GM13977 (cell line): ENCODE data around the gene LRATD1.

Source experiments
- DNase-seq: peaks from one replicate; pipeline ENCODE4 v3.0.0; 2012; ENCODE audit warnings: low spot score
- CTCF ChIP-seq: IDR thresholded peaks from 2 replicates; pipeline ENCODE4 v1.5.1; 2012; ENCODE audit warnings: mild to moderate bottlenecking, control low read depth; ENCODE audit not compliant: insufficient read depth; ENCODE audit errors: extremely low read depth, missing control alignments
- in situ Hi-C: fragments of 300-500 bp; cut with MboI; formaldehyde crosslinking; loops from one replicate; pipeline ENCODE4 v1.12.0; 2022; ENCODE audit warnings: low sequenced_read_pairs, low pct_unique_long_range_greater_than_20kb, mixed read lengths, inconsistent platforms; ENCODE audit not compliant: unreplicated experiment

The LRATD1 gene

GRCh38 chr2:14631406-14632040, 994 bp upstream of the LRATD1 start:
- no peak for DNase-seq
- TF ChIP-seq CTCF = no peak
- in situ Hi-C loops = no loop called here

GRCh38 chr2:14633061-14633460, 544 bp downstream of the LRATD1 start:
- in situ Hi-C loops = no loop called here
- no peak for TF ChIP-seq CTCF
- peak; percentile 24 for DNase-seq

GRCh38 chr2:14633461-14634181, 1.1 kb downstream of the LRATD1 start:
- in situ Hi-C loops = no loop called here
- no peak for TF ChIP-seq CTCF
- DNase-seq = peak; percentile 40

GRCh38 chr2:14634182-14634488, 1.6 kb downstream of the LRATD1 start:
- TF ChIP-seq CTCF = no peak
- DNase-seq = no peak
- in situ Hi-C loops = no loop called here

- in situ Hi-C loops = no loop called here
- TF ChIP-seq CTCF = peak; percentile 53
- DNase-seq = peak; percentile 72
Measured at GRCh38 chr2:14634489-14635390, 2.2 kb downstream of the LRATD1 start.

GRCh38 chr2:14635391-14635871, 2.9 kb downstream of the LRATD1 start:
- no peak for TF ChIP-seq CTCF
- peak; percentile 29 for DNase-seq
- in situ Hi-C loops = no loop called here
